MM.1S (cell line): Measurements from ENCODE around the gene CCSER2.

Experiments
- CTCF ChIP-seq: fragments of 300-600 bp; sonication (generic); IDR thresholded peaks from 2 replicates; pipeline ENCODE4 v1.5.1; 2016; ENCODE audit warnings: antibody characterized with exemption, low read length, mixed read lengths
- EZH2 ChIP-seq: fragments of 300-600 bp; sonication (generic); optimal IDR thresholded peaks from 2 replicates; pipeline ENCODE3; 2017; ENCODE audit warnings: low read depth, mild to moderate bottlenecking, antibody characterized with exemption, low read length, mixed read lengths
- EZH2phosphoT487 ChIP-seq: fragments of 300-600 bp; sonication (generic); IDR thresholded peaks from 2 replicates; pipeline ENCODE4 v1.6.1; 2018; ENCODE audit warnings: antibody characterized with exemption, low read length

GRCh38 chr10:84341983-84342382 lies 13.6 kb downstream of the CCSER2 start:
- TF ChIP-seq CTCF (no peak), EZH2phosphoT487 (no peak), EZH2 (no peak)
